Stimulated activated CD8-positive, alpha-beta memory T cell treated with anti-CD3 and anti-CD28 coated beads, Interleukin-12 subunit alpha, Interleukin-12 subunit beta, amount 100 ng/mL, for 24 hours (primary cell): ENCODE results near the gene BET1L.
"Not testable (repeated sequence)": the region's sequence is repeated elsewhere in the genome, so short reads cannot be mapped to it uniquely, and the experiment has no call there.

ENCODE experiments used
- DNase-seq: peaks from one replicate; pipeline ENCODE4 v3.0.0-alpha.2; 2020; ENCODE audit errors: extremely low read depth

BET1L gene

DNA sequence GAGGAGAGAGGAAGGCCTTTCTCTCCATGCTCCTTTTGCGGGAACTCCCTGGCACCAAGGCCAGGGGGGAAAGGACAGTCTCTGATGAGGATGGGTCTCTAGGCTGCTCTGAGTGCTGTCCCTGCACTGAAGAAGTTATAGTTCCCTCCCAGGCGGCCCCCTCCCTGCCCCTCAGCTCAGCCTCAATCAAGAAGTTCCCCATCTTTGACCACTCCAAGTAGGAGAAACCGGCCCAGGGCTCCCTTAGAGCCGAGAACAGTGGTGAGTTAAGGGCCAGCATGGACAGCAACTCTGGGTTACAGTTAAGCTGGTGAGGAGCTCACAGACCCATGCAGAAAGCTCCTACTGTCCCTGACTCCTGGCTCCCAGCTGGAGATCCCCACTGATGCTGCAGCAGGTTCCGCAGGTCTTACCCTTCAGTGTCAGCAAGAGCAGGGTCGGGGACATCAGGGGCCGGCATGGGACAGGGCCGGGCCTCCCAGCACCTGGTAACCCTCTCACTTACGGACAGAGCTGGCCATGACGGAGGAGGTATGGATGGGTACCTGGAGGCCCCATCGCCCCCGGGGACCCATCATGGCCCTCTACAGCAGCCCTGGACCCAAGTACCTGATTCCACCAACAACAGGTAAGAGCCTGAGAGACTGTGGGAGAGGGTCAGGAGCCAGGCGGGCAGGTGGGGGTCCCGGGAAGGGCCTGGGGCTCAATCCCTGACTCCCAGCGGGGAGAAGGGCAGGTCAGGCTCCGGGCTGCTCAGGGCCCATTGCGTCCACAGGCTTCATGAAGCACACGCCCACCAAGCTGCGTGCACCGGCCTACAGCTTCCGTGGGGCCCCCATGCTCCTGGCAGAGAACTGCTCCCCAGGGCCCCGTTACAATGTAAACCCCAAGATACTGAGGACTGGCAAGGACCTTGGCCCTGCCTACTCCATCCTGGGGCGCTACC is 10.1 kb downstream of the BET1L start:
- no peak for DNase-seq

- not testable (repeated sequence) for DNase-seq
These were observed 13.7 kb downstream of the BET1L start for GRCh38 chr11:193481-193880.

- not testable (repeated sequence) for DNase-seq
These were observed 14.5 kb downstream of the BET1L start, which contains the start of gene SCGB1C1 for GRCh38 chr11:192674-193128. Gene SCGB1C1 (plus strand): TSS chr11:193078. CDS start chr11:193100, 22 bp downstream.

GRCh38 chr11:191490-192478 is 15.4 kb downstream of the BET1L start:
- not testable (repeated sequence) for DNase-seq

DNA sequence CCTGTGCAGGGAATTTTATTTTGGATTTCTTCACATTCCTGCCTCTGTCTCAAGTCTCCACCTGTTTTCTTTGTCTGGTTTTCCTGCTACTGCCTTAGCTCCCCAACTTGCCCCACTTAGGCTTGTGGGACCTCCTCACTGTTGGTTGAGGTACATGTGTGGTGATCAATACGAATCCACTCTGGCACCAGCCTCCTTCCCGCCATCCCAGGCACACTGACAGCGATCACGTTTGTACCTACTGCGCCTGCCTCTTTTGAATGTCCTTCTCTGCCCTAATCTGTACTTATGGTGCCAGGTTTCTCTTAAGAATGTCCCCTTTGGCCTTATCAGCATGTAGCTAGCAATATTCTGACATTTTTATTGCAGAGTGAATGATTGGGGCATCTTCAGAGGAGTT is 16.7 kb downstream of the BET1L start:
- not testable (repeated sequence) for DNase-seq

DNA sequence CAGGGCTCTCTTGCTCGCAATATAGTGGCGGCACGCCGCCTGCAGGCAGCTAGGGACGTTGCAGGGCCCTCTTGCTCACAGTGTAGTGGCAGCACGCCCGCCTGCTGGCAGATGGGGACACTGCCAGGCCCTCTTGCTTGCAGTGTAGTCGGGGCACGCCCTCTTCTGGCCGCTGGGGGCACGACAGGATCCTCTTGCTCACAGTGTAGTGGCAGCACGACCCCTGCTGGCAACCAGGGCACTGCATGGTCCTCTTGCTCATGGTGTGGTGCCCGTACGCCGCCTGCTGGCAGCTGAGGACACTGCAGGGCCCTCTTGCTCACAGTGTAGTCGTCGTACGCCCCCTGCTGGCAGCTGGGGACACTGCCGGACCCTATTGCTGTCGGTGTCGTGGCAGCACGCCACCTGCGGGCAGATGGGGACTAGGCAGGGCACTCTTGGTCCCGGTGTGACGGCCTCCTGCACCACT is 17.3 kb downstream of the BET1L start:
- not testable (repeated sequence) for DNase-seq

DNA sequence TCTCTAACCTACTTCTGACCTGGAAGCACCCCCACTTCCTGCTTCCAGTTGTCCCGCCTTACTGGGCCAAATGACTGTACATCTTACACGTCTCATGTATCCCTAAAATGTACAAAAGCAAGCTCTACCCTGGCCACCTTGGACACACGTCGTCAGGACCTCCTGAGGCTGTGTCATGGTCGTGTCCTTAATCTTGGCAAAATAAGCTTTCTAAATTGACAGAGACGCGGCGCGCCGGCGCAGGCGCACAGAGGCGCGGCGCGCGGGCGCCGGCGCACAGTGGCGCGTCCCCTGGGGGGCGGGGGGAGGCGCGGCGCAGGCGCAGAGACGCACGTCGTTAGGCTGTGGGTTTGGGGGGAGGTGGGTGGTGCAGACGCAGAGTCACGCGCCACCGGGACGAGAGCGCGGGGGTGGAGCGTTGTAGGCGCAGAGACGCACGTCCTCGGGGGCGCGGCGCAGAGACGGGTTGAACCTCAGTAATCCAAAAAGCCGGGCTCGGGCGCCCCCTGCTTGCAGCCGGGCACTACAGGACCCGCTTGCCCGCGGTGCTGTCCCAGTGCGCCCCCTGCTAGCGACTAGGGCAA is 17.9 kb downstream of the BET1L start:
- DNase-seq = not testable (repeated sequence)

DNA sequence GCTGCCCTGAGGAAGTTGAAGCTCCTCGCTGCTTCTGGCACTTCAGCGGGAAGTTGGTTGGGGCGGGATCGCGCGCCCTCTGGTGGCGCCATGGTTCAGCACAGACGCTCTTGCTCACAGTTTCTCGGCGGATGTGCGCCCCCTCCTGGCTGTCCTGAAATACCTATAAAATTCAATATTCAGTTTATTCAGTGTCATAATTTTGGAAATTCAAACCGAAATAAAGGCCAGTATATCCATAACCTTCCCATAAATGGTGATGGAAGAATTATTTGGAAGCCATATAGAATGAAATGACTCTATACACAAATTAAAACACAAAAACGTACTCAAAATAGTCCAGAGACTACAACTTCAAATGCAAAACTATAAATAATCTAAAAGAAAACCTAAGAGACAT is 27.0 kb downstream of the BET1L start:
- DNase-seq = not testable (repeated sequence)
